Vagina (tissue), 2 donors: ENCODE data around the gene CD79B.

ENCODE experiments used
- POLR2A ChIP-seq, 2 donors: fragments of 450-650 bp; IDR thresholded peaks; one replicate each; pipeline ENCODE4 v1.6.1; 2017; ENCODE audit warnings: antibody characterized with exemption in 2 of 2, mild to moderate bottlenecking in 2 of 2, moderate library complexity in 2 of 2
- TF ChIP-seq, protein P1 (sequence below), 3 experiments: fragments of 450-650 bp in 2 of 3; fragments of 200-600 bp in 1 of 3; sonication (generic) in 1 of 3; IDR thresholded peaks; one replicate each; pipeline ENCODE4 v1.5.1; 2017 to 2019; ENCODE audit warnings: antibody characterized with exemption in 3 of 3, mild to moderate bottlenecking in 2 of 3, moderate library complexity in 2 of 3

DNA sequence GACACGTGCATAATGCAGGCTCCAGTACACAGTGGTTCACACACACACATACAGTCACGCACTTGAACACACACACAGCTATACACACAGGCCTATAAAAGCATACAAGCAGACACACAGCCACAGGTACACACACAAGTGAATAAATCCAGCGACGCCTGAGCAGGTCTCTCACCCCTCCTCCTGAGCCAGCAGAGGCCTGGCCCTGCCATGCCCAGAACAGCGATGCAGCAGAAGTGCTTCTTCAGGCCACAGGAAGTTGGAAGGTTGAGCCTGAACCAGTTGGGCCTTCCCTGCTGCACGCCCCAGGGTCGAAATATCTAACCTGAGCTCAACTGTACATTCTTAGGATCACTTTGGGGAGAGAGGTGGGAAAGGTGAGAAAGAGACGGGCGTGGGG, 7.3 kb upstream of the CD79B start:
- TF ChIP-seq POLR2A (IDR thresholded peaks at IDR 0.05) = no peak
- TF ChIP-seq, protein P1, sequence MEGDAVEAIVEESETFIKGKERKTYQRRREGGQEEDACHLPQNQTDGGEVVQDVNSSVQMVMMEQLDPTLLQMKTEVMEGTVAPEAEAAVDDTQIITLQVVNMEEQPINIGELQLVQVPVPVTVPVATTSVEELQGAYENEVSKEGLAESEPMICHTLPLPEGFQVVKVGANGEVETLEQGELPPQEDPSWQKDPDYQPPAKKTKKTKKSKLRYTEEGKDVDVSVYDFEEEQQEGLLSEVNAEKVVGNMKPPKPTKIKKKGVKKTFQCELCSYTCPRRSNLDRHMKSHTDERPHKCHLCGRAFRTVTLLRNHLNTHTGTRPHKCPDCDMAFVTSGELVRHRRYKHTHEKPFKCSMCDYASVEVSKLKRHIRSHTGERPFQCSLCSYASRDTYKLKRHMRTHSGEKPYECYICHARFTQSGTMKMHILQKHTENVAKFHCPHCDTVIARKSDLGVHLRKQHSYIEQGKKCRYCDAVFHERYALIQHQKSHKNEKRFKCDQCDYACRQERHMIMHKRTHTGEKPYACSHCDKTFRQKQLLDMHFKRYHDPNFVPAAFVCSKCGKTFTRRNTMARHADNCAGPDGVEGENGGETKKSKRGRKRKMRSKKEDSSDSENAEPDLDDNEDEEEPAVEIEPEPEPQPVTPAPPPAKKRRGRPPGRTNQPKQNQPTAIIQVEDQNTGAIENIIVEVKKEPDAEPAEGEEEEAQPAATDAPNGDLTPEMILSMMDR (IDR thresholded peaks at IDR 0.05) = no peak
